RWPE1 (cell line): ENCODE measurements around the gene KIAA0232.

ENCODE experiments used
- CTCF ChIA-PET: fragments of 350-600 bp; sonication (Branson Sonifier 250); formaldehyde crosslinking; extraction: SDS; loops from one replicate; lab custom pipeline; 2021; lab: Yijun Ruan, JAX
- POLR2A ChIA-PET: fragments of 400-600 bp; formaldehyde crosslinking; extraction: SDS; loops from one replicate; lab custom pipeline; 2020; ENCODE audit warnings: antibody characterized with exemption; ENCODE audit not compliant: low non-redundant PET; lab: Yijun Ruan, JAX
- DNase-seq: peaks from one replicate; pipeline ENCODE4 v3.0.0; 2012; ENCODE audit warnings: low spot score
- H3K27ac ChIP-seq: fragments of 450-650 bp; 2 replicates; pipeline ENCODE4 v1.5.1; 2017
- TF ChIP-seq, protein P1 (sequence below): fragments of 450-650 bp; conservative IDR thresholded peaks from 2 replicates; pipeline ENCODE4 v1.5.1; 2017; ENCODE audit warnings: low read depth, mild to moderate bottlenecking

KIAA0232 gene

GRCh38 chr4:6742507-6742906 is 40.0 kb upstream of the KIAA0232 start:
- POLR2A ChIA-PET, result no interaction called here
- no peak for DNase-seq
- TF ChIP-seq, protein P1, sequence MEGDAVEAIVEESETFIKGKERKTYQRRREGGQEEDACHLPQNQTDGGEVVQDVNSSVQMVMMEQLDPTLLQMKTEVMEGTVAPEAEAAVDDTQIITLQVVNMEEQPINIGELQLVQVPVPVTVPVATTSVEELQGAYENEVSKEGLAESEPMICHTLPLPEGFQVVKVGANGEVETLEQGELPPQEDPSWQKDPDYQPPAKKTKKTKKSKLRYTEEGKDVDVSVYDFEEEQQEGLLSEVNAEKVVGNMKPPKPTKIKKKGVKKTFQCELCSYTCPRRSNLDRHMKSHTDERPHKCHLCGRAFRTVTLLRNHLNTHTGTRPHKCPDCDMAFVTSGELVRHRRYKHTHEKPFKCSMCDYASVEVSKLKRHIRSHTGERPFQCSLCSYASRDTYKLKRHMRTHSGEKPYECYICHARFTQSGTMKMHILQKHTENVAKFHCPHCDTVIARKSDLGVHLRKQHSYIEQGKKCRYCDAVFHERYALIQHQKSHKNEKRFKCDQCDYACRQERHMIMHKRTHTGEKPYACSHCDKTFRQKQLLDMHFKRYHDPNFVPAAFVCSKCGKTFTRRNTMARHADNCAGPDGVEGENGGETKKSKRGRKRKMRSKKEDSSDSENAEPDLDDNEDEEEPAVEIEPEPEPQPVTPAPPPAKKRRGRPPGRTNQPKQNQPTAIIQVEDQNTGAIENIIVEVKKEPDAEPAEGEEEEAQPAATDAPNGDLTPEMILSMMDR, result no peak
- CTCF ChIA-PET, result no interaction called here
- H3K27ac ChIP-seq, result no peak overlapping the region

DNA sequence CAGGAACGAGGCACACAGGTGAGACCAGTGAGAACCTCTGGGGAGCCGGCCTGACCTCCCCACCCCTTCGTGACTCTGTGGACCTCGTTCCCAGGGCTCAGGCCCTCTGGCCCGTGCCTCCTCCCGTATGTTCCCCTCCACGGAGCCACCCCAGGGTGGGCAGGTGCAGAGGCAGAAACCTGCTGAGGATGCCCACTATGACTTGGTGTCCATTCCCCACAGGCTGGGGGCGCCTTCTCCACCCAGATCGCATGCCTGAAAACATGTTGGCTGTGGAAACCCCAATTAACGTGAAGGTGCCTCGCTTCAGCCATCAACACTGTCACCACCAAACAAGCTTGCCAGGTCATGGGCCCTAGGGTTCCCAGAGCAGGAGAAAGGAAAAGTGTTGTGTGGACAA is 39.5 kb upstream of the KIAA0232 start:
- TF ChIP-seq, protein P1, result no peak
- H3K27ac ChIP-seq, result no peak overlapping the region
- no peak for DNase-seq
- CTCF ChIA-PET, result no interaction called here
- POLR2A ChIA-PET, result no interaction called here

DNA sequence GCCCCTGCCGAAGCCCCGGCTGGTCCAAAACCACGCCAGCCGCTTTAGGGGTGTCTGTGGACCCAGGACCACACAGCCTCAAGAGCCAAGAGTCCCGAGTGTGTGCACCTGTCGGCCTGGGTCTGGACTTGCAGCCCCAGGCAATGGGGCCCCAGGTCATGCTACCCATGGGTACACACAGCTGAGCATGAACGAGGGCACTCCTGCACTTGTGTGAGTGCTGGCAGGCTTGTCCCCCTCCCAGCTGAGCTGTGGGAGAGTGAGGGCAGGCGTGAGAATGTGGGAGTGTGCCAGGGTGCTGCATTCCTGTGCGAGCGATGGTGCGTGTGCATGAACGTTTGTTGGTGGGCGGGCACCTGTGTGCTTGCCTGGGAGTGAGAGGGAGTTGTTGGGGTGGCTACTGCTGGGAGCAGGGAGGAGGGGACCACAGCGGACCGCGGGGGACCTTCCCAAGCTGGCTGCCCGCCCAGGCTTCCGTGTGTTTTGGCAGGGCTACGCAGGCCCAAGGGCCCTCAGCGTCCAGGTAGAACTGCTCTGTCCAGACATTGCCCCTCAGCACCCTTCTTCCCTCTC is 35.7 kb upstream of the KIAA0232 start:
- peak overlapping the region; percentile 87 for H3K27ac ChIP-seq
- ChIA-PET CTCF (no interaction called here), POLR2A (no interaction called here)
- no peak for DNase-seq
- TF ChIP-seq, protein P1, result no peak

DNA sequence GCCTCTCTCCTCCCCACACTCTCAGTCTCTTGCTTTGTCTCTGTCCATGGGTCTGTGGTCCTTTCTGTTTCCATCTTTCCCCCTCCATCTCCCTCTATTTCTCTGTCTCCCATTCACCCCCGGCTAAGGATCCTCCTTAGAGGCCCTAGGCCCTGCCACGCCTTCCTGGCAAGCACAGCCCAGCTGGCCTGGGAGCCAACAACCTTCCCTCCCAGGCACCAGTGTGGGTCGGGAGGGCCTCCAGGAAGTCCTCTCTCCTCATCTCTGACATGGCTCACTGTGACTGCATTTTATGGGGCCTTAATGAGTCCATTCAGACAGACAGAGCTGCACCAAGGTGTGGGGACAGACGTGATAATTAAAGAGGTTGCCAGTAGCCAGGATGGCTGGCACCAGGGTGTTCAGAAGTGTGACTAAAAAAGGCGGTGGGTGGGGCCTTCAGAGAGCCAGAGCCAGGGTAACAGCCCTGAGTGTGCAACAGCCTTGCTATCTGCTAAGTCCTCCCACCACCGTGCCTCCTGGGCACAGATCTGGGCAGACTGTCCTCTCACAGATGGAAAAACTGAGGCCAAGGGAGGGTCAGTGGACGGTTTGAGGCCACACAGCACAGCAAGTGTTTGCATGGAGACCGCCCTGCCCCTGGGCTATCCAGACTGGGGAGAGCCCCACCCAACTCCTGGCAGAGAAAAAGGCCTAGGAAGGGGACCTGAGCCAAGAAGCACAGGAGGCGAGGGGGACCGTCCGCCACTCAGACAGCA is 35.1 kb upstream of the KIAA0232 start:
- DNase-seq, result no peak
- POLR2A ChIA-PET, result no interaction called here
- TF ChIP-seq, protein P1, result no peak
- peak overlapping the region; percentile 87 for H3K27ac ChIP-seq
- CTCF ChIA-PET, result no interaction called here

DNA sequence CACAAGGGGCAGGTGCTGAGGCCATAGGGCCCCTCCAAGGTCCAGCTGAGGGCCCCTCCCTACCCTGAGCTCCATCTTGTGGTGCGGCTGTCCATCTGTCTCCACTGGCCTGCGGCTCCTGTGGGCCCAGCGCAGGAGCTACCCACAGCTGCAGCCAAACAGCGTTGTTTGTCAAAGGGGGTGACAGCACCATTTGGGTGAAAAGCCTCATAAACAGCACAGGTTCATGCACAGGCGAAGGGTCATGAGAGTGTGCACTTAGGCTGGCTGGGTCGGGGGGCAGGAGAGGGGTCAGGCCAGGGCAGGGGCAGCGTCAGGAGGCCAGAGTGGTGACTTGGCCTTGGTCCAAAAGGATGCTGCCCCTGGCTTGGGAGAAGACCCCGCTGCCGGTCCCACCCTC is 34.2 kb upstream of the KIAA0232 start:
- no peak for DNase-seq
- TF ChIP-seq, protein P1, result no peak
- H3K27ac ChIP-seq, result peak overlapping the region; percentile 87
- ChIA-PET POLR2A (no interaction called here), CTCF (no interaction called here)

- ChIA-PET POLR2A (no interaction called here), CTCF (interaction anchor here (0.7 to 1.0 kb wide), 2 partner anchors 29 to 136 kb away, joined by 3 read pairs; no protein-coding TSS in a partner anchor)
- DNase-seq, result peak; percentile 39
- TF ChIP-seq, protein P1, result no peak
- H3K27ac ChIP-seq, result peak overlapping the region; percentile 87
Measured at GRCh38 chr4:6749340-6750171, 33.0 kb upstream of the KIAA0232 start.
